HEK293T (cell line): ENCODE measurements around the gene CUX1.

Experiments used
- CTCF ChIA-PET: fragments of 350-600 bp; formaldehyde crosslinking; extraction: SDS; loops from one replicate; lab custom pipeline; 2021; ENCODE audit warnings: antibody characterized with exemption, inconsistent platforms; lab: Yijun Ruan, JAX
- POLR2A ChIA-PET: fragments of 350-600 bp; formaldehyde crosslinking; extraction: SDS; loops from one replicate; lab custom pipeline; 2020; ENCODE audit warnings: antibody characterized with exemption, inconsistent platforms; lab: Yijun Ruan, JAX
- DNase-seq: peaks from one replicate; pipeline ENCODE4 v3.0.0; 2012; ENCODE audit warnings: mixed read lengths; ENCODE audit errors: extremely low spot score
- ARNT ChIP-seq: fragments of 450-650 bp; IDR thresholded peaks from 2 replicates; pipeline ENCODE4 v1.6.1; 2017; ENCODE audit warnings: mild to moderate bottlenecking
- BHLHE40 ChIP-seq: fragments of 450-650 bp; IDR thresholded peaks from 2 replicates; pipeline ENCODE4 v1.6.1; 2016; ENCODE audit warnings: mild to moderate bottlenecking, moderate library complexity, borderline replicate concordance
- CTBP1 ChIP-seq: fragments of 450-650 bp; IDR thresholded peaks from 2 replicates; pipeline ENCODE4 v1.6.1; 2016; ENCODE audit warnings: borderline replicate concordance
- ELF4 ChIP-seq: fragments of 450-650 bp; IDR thresholded peaks from 2 replicates; pipeline ENCODE4 v1.6.1; 2017; ENCODE audit warnings: antibody characterized with exemption
- FOXA1 ChIP-seq: fragments of 450-650 bp; IDR thresholded peaks from 2 replicates; pipeline ENCODE4 v1.6.1; 2016; ENCODE audit warnings: mild to moderate bottlenecking
- FOXK2 ChIP-seq: fragments of 450-650 bp; IDR thresholded peaks from 2 replicates; pipeline ENCODE4 v1.6.1; 2016; ENCODE audit warnings: mild to moderate bottlenecking
- FOXM1 ChIP-seq: fragments of 450-650 bp; IDR thresholded peaks from 2 replicates; pipeline ENCODE4 v1.6.1; 2017; ENCODE audit warnings: mild to moderate bottlenecking, borderline replicate concordance
- HDGF ChIP-seq: fragments of 450-650 bp; IDR thresholded peaks from 2 replicates; pipeline ENCODE4 v1.6.1; 2017; ENCODE audit warnings: antibody characterized with exemption, borderline replicate concordance
- L3MBTL2 ChIP-seq: fragments of 450-650 bp; conservative IDR thresholded peaks from 2 replicates; pipeline ENCODE4 v1.6.1; 2016; ENCODE audit warnings: mild to moderate bottlenecking
- LEF1 ChIP-seq: fragments of 450-650 bp; IDR thresholded peaks from 2 replicates; pipeline ENCODE4 v1.6.1; 2017; ENCODE audit warnings: mild to moderate bottlenecking, borderline replicate concordance
- NFRKB ChIP-seq: fragments of 450-650 bp; IDR thresholded peaks from 2 replicates; pipeline ENCODE4 v1.6.1; 2016; ENCODE audit warnings: mild to moderate bottlenecking, moderate library complexity
- PKNOX1 ChIP-seq: fragments of 450-650 bp; IDR thresholded peaks from 2 replicates; pipeline ENCODE4 v1.6.1; 2016
- SP1 ChIP-seq: fragments of 450-650 bp; IDR thresholded peaks from 2 replicates; pipeline ENCODE4 v1.6.1; 2017
- SUZ12 ChIP-seq: fragments of 450-650 bp; IDR thresholded peaks from 2 replicates; pipeline ENCODE4 v1.6.1; 2016; ENCODE audit warnings: mild to moderate bottlenecking
- TARDBP ChIP-seq: fragments of 450-650 bp; IDR thresholded peaks from 2 replicates; pipeline ENCODE4 v1.6.1; 2016
- ZNF384 ChIP-seq: fragments of 450-650 bp; IDR thresholded peaks from 2 replicates; pipeline ENCODE4 v1.6.1; 2016

Gene CUX1

GRCh38 chr7:101959342-101959741, 141.9 kb downstream of the CUX1 start:
- no peak for DNase-seq
- no peak for TF ChIP-seq CTBP1
- no peak for TF ChIP-seq ARNT
- TF ChIP-seq TARDBP: no peak
- TF ChIP-seq LEF1: no peak
- TF ChIP-seq L3MBTL2: no peak
- TF ChIP-seq ZNF384: no peak
- TF ChIP-seq FOXA1: no peak
- TF ChIP-seq SP1: no peak
- TF ChIP-seq SUZ12: no peak
- no peak for TF ChIP-seq ELF4
- no peak for TF ChIP-seq PKNOX1
- TF ChIP-seq NFRKB: no peak
- TF ChIP-seq BHLHE40: no peak
- no peak for TF ChIP-seq FOXK2
- no peak for TF ChIP-seq HDGF
- TF ChIP-seq FOXM1: no peak
- ChIA-PET CTCF (no interaction called here), POLR2A (no interaction called here)

GRCh38 chr7:101959829-101960228, 142.4 kb downstream of the CUX1 start:
- DNase-seq: no peak
- TF ChIP-seq FOXA1 (no peak), SUZ12 (no peak), NFRKB (no peak), CTBP1 (no peak), PKNOX1 (no peak), TARDBP (no peak), SP1 (no peak)
- ChIA-PET CTCF (no interaction called here), POLR2A (no interaction called here)

GRCh38 chr7:101960323-101960722, 142.9 kb downstream of the CUX1 start:
- DNase-seq: no peak
- TF ChIP-seq PKNOX1: no peak
- CTCF ChIA-PET: no interaction called here
- POLR2A ChIA-PET: no interaction called here

- ChIA-PET POLR2A (no interaction called here), CTCF (no interaction called here)
- no peak for DNase-seq
- TF ChIP-seq SP1 (no peak), ZNF384 (no peak), FOXA1 (no peak), TARDBP (no peak), HDGF (no peak), FOXK2 (no peak), FOXM1 (no peak), LEF1 (no peak), ARNT (no peak), NFRKB (no peak), L3MBTL2 (no peak)
Observed at GRCh38 chr7:101960985-101961708, 143.7 kb downstream of the CUX1 start.

- ChIA-PET POLR2A (no interaction called here), CTCF (no interaction called here)
- TF ChIP-seq CTBP1: no peak
- TF ChIP-seq HDGF: no peak
- TF ChIP-seq FOXM1: no peak
- DNase-seq: no peak
Observed at GRCh38 chr7:101961811-101962210, 144.4 kb downstream of the CUX1 start.

GRCh38 chr7:101963693-101964092, 146.3 kb downstream of the CUX1 start:
- ChIA-PET CTCF (no interaction called here), POLR2A (no interaction called here)
- DNase-seq: no peak
- no peak for TF ChIP-seq ZNF384
- TF ChIP-seq ARNT: no peak
- no peak for TF ChIP-seq FOXK2

- TF ChIP-seq L3MBTL2 (no peak), HDGF (no peak), ZNF384 (no peak), ELF4 (no peak), FOXK2 (no peak), TARDBP (no peak), LEF1 (no peak), FOXA1 (no peak), PKNOX1 (no peak), NFRKB (no peak), FOXM1 (no peak), CTBP1 (no peak), SUZ12 (no peak), ARNT (no peak), BHLHE40 (no peak), SP1 (no peak)
- DNase-seq: no peak
- ChIA-PET POLR2A (no interaction called here), CTCF (interaction anchor here (0.6 to 0.7 kb wide), 2 partner anchors 21 to 650 kb away, joined by 3 read pairs; no protein-coding TSS in a partner anchor)
Observed at GRCh38 chr7:101964680-101965452, 147.4 kb downstream of the CUX1 start.
